OCI-LY1 (cell line): ENCODE results near the gene CCDC102A.

Source experiments
- EZH2 ChIP-seq: fragments of 200-600 bp; sonication (generic), shearing (Covaris generic); IDR thresholded peaks from 2 replicates; pipeline ENCODE4 v1.8.0; 2017; ENCODE audit warnings: borderline replicate concordance, mixed run types, mild to moderate bottlenecking, antibody characterized with exemption, low read length, moderate library complexity, mixed read lengths
- TF ChIP-seq, protein P1 (sequence below): fragments of 200-600 bp; sonication (generic), shearing (Covaris generic); IDR thresholded peaks from 2 replicates; pipeline ENCODE4 v1.5.1; 2017; ENCODE audit warnings: mild to moderate bottlenecking, antibody characterized with exemption, low read length, moderate library complexity, mixed read lengths

- TF ChIP-seq, protein P1, sequence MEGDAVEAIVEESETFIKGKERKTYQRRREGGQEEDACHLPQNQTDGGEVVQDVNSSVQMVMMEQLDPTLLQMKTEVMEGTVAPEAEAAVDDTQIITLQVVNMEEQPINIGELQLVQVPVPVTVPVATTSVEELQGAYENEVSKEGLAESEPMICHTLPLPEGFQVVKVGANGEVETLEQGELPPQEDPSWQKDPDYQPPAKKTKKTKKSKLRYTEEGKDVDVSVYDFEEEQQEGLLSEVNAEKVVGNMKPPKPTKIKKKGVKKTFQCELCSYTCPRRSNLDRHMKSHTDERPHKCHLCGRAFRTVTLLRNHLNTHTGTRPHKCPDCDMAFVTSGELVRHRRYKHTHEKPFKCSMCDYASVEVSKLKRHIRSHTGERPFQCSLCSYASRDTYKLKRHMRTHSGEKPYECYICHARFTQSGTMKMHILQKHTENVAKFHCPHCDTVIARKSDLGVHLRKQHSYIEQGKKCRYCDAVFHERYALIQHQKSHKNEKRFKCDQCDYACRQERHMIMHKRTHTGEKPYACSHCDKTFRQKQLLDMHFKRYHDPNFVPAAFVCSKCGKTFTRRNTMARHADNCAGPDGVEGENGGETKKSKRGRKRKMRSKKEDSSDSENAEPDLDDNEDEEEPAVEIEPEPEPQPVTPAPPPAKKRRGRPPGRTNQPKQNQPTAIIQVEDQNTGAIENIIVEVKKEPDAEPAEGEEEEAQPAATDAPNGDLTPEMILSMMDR: no peak
- no peak for TF ChIP-seq EZH2
These were observed 4.1 kb downstream of the CCDC102A start for GRCh38 chr16:57532266-57532625.
